GOT3 (cell line): Measurements from ENCODE around the gene TPST1.
"Not testable (repeated sequence)": the region's sequence is repeated elsewhere in the genome, so short reads cannot be mapped to it uniquely, and the experiment has no call there.

Experiments used
- DNase-seq: peaks from one replicate; lab custom pipeline; 2025; ENCODE audit warnings: mixed read lengths; lab: John Stamatoyannopoulos, UW

TPST1 gene

GRCh38 chr7:66204822-66205740, at the start of gene TPST1:
TPST1 (plus strand) TSS chr7:66205334; CDS start chr7:66240426, 35,092 bp downstream.
- DNase-seq, result peak; percentile 53

- DNase-seq, result not testable (repeated sequence)
These were observed 49.1 kb upstream of the TPST1 start for GRCh38 chr7:66156035-66156434.

GRCh38 chr7:66157060-66157459, 48.1 kb upstream of the TPST1 start:
- no peak for DNase-seq

- DNase-seq, result no peak
These were observed 42.5 kb upstream of the TPST1 start for GRCh38 chr7:66162622-66163021.

GRCh38 chr7:66163186-66163610, 41.9 kb upstream of the TPST1 start:
- DNase-seq, result no peak

- DNase-seq, result no peak
These were observed 40.8 kb upstream of the TPST1 start for GRCh38 chr7:66164356-66164755.

- DNase-seq, result no peak
These were observed 37.3 kb upstream of the TPST1 start for GRCh38 chr7:66167773-66168387.

- no peak for DNase-seq
These were observed 35.5 kb upstream of the TPST1 start for GRCh38 chr7:66169616-66170015.

GRCh38 chr7:66170309-66171231, 34.6 kb upstream of the TPST1 start:
- DNase-seq, result no peak

- DNase-seq, result not testable (repeated sequence)
These were observed 32.4 kb upstream of the TPST1 start for GRCh38 chr7:66172536-66173401.

GRCh38 chr7:66173856-66174255, 31.3 kb upstream of the TPST1 start:
- DNase-seq, result no peak

GRCh38 chr7:66175006-66175405, 30.1 kb upstream of the TPST1 start:
- DNase-seq, result not testable (repeated sequence)

- no peak for DNase-seq
These were observed 28.2 kb upstream of the TPST1 start for GRCh38 chr7:66176914-66177313.

- no peak for DNase-seq
These were observed 26.9 kb upstream of the TPST1 start for GRCh38 chr7:66178258-66178657.

- no peak for DNase-seq
These were observed 23.8 kb upstream of the TPST1 start for GRCh38 chr7:66181329-66181728.

- no peak for DNase-seq
These were observed 23.3 kb upstream of the TPST1 start for GRCh38 chr7:66181845-66182244.

GRCh38 chr7:66182920-66183319, 22.2 kb upstream of the TPST1 start:
- DNase-seq, result no peak

GRCh38 chr7:66183700-66184099, 21.4 kb upstream of the TPST1 start:
- no peak for DNase-seq

GRCh38 chr7:66185680-66186187, 19.4 kb upstream of the TPST1 start:
- no peak for DNase-seq

GRCh38 chr7:66186991-66187390, 18.1 kb upstream of the TPST1 start:
- no peak for DNase-seq

GRCh38 chr7:66187905-66188304, 17.2 kb upstream of the TPST1 start:
- DNase-seq, result no peak
